ENCODE results near the gene NFKBIB. TPM values are rescaled to one million over a fixed set of nuclear protein-coding genes. Genes with fewer than 3 reads are reported as not detected.

The NFKBIB gene
- total RNA-seq, 1 donor from 2014 or later, result 21.4 TPM

Other genes starting within 250 kb of the NFKBIB start
- 2.2 TPM for gene CAPN12, start 155.5 kb upstream of the NFKBIB start, total RNA-seq
- gene LGALS7, start 126.5 kb upstream of the NFKBIB start, total RNA-seq, result 684 TPM
- gene LGALS7B, start 110.8 kb upstream of the NFKBIB start, total RNA-seq, result 886 TPM
- gene LGALS4, start 87.0 kb upstream of the NFKBIB start, total RNA-seq, result 0.40 TPM
- 182 TPM for gene ECH1, start 68.2 kb upstream of the NFKBIB start, total RNA-seq
- 236 TPM for gene HNRNPL, start 50.0 kb upstream of the NFKBIB start, total RNA-seq
- gene RINL, start 21.7 kb upstream of the NFKBIB start, total RNA-seq, result 7.6 TPM
- 40.3 TPM for gene SIRT2, start 351 bp upstream of the NFKBIB start, total RNA-seq
- gene CCER2, start 12.2 kb downstream of the NFKBIB start, total RNA-seq, result 1.4 TPM
- 24.1 TPM for gene SARS2, start 30.8 kb downstream of the NFKBIB start, total RNA-seq
- 60.4 TPM for gene MRPS12, start 31.0 kb downstream of the NFKBIB start, total RNA-seq
- 4.7 TPM for gene FBXO17, start 75.8 kb downstream of the NFKBIB start, total RNA-seq
- gene FBXO27, start 132.6 kb downstream of the NFKBIB start, total RNA-seq, result 41.9 TPM
- gene ACP7, start 184.4 kb downstream of the NFKBIB start, total RNA-seq, result 0.32 TPM
- 40.8 TPM for gene PAK4, start 225.8 kb downstream of the NFKBIB start, total RNA-seq